Activated gamma-delta T cell (primary cell): ENCODE measurements around the gene CCL13.

Source experiments
- DNase-seq: peaks from one replicate; lab custom pipeline; 2025; lab: John Stamatoyannopoulos, UW

CCL13 gene

GRCh38 chr17:34363183-34363661, 6.9 kb downstream of the CCL13 start, which contains the start of gene CCL1:
Gene CCL1 (minus strand): TSS chr17:34363233. CDS start chr17:34363161, 72 bp downstream.
- no peak for DNase-seq

- DNase-seq, result no peak
These were observed 8.5 kb downstream of the CCL13 start for GRCh38 chr17:34364751-34365150.

GRCh38 chr17:34365340-34365739, 9.1 kb downstream of the CCL13 start:
- no peak for DNase-seq

- no peak for DNase-seq
These were observed 9.7 kb downstream of the CCL13 start for GRCh38 chr17:34366010-34366409.

- no peak for DNase-seq
These were observed 10.3 kb downstream of the CCL13 start for GRCh38 chr17:34366529-34367107.

GRCh38 chr17:34367486-34368195, 11.4 kb downstream of the CCL13 start:
- DNase-seq, result no peak

- DNase-seq, result no peak
These were observed 12.1 kb downstream of the CCL13 start for GRCh38 chr17:34368196-34368945.

GRCh38 chr17:34368946-34369500, 12.7 kb downstream of the CCL13 start:
- DNase-seq, result no peak

- DNase-seq, result no peak
These were observed 13.3 kb downstream of the CCL13 start for GRCh38 chr17:34369571-34369970.

- DNase-seq, result no peak
These were observed 14.2 kb downstream of the CCL13 start for GRCh38 chr17:34370376-34370996.

- no peak for DNase-seq
These were observed 14.7 kb downstream of the CCL13 start for GRCh38 chr17:34370997-34371395.

GRCh38 chr17:34371405-34372100, 15.3 kb downstream of the CCL13 start:
- DNase-seq, result no peak

GRCh38 chr17:34374457-34374856, 18.2 kb downstream of the CCL13 start:
- DNase-seq, result no peak

- DNase-seq, result no peak
These were observed 19.2 kb downstream of the CCL13 start for GRCh38 chr17:34375426-34375997.

- no peak for DNase-seq
These were observed 21.0 kb downstream of the CCL13 start for GRCh38 chr17:34377078-34377823.

GRCh38 chr17:34378664-34379101, 22.4 kb downstream of the CCL13 start:
- DNase-seq, result no peak

GRCh38 chr17:34379868-34380267, 23.6 kb downstream of the CCL13 start:
- no peak for DNase-seq

GRCh38 chr17:34382621-34383124, 26.4 kb downstream of the CCL13 start:
- no peak for DNase-seq

GRCh38 chr17:34383216-34383615, 26.9 kb downstream of the CCL13 start:
- DNase-seq, result no peak

- DNase-seq, result no peak
These were observed 28.0 kb downstream of the CCL13 start for GRCh38 chr17:34384271-34384670.
